Measurements from ENCODE around the gene PHC1. TPM values are rescaled to one million over a fixed set of nuclear protein-coding genes. Genes with fewer than 3 reads are reported as not detected.

Gene PHC1
- polyA plus RNA-seq, 4 donors = 66.2 to 91.7 (median 85.4) TPM

GRCh38 chr12:8948701-8949341, 34.5 kb downstream of the PHC1 start:
- DNase-seq (ENCODE audit: low read depth in 4 of 4, low spot score in 3 of 4) = peak in 2 of 4 donors; percentile 1 to 7

- peak; percentile 88 to 91 (median 90) for DNase-seq (ENCODE audit: low read depth in 4 of 4, low spot score in 3 of 4)
Measured at GRCh38 chr12:8949342-8950220, 35.3 kb downstream of the PHC1 start, which contains the start of gene M6PR. Gene M6PR, minus strand, starts transcription at chr12:8949645. Its CDS starts 3,241 bp downstream, at chr12:8946404.

GRCh38 chr12:8950221-8950527, 35.9 kb downstream of the PHC1 start:
- DNase-seq (ENCODE audit: low read depth in 4 of 4, low spot score in 3 of 4) = peak in 1 of 4 donors; percentile 48

- DNase-seq (ENCODE audit: low read depth in 4 of 4, low spot score in 3 of 4) = no peak
Measured at GRCh38 chr12:8950702-8951478, 36.6 kb downstream of the PHC1 start.

- no peak for DNase-seq (ENCODE audit: low read depth in 4 of 4, low spot score in 3 of 4)
Measured at GRCh38 chr12:8951744-8952143, 37.4 kb downstream of the PHC1 start.

- no peak for DNase-seq (ENCODE audit: low read depth in 4 of 4, low spot score in 3 of 4)
Measured at GRCh38 chr12:8953773-8954402, 39.6 kb downstream of the PHC1 start.

- no peak for DNase-seq (ENCODE audit: low read depth in 4 of 4, low spot score in 3 of 4)
Measured at GRCh38 chr12:8956073-8956472, 41.8 kb downstream of the PHC1 start.

- DNase-seq (ENCODE audit: low read depth in 4 of 4, low spot score in 3 of 4) = no peak
Measured at GRCh38 chr12:8956772-8957171, 42.5 kb downstream of the PHC1 start.

GRCh38 chr12:8957561-8957960, 43.3 kb downstream of the PHC1 start:
- DNase-seq (ENCODE audit: low read depth in 4 of 4, low spot score in 3 of 4) = no peak

GRCh38 chr12:8958066-8958465, 43.8 kb downstream of the PHC1 start:
- no peak for DNase-seq (ENCODE audit: low read depth in 4 of 4, low spot score in 3 of 4)

GRCh38 chr12:8960176-8960575, 45.9 kb downstream of the PHC1 start:
- no peak for DNase-seq (ENCODE audit: low read depth in 4 of 4, low spot score in 3 of 4)

GRCh38 chr12:8968761-8969160, 54.5 kb downstream of the PHC1 start:
- DNase-seq (ENCODE audit: low read depth in 4 of 4, low spot score in 3 of 4) = no peak

- no peak for DNase-seq (ENCODE audit: low read depth in 4 of 4, low spot score in 3 of 4)
Measured at GRCh38 chr12:8969861-8970411, 55.6 kb downstream of the PHC1 start.

GRCh38 chr12:8970432-8970831, 56.1 kb downstream of the PHC1 start:
- no peak for DNase-seq (ENCODE audit: low read depth in 4 of 4, low spot score in 3 of 4)

- DNase-seq (ENCODE audit: low read depth in 4 of 4, low spot score in 3 of 4) = no peak
Measured at GRCh38 chr12:8980137-8980536, 65.8 kb downstream of the PHC1 start.

- no peak for DNase-seq (ENCODE audit: low read depth in 4 of 4, low spot score in 3 of 4)
Measured at GRCh38 chr12:8985213-8985754, 71.0 kb downstream of the PHC1 start.

- no peak for DNase-seq (ENCODE audit: low read depth in 4 of 4, low spot score in 3 of 4)
Measured at GRCh38 chr12:8987163-8987562, 72.9 kb downstream of the PHC1 start.

- DNase-seq (ENCODE audit: low read depth in 4 of 4, low spot score in 3 of 4) = no peak
Measured at GRCh38 chr12:8987685-8988084, 73.4 kb downstream of the PHC1 start.

- no peak for DNase-seq (ENCODE audit: low read depth in 4 of 4, low spot score in 3 of 4)
Measured at GRCh38 chr12:8989413-8989812, 75.1 kb downstream of the PHC1 start, which contains the start of gene KLRG1. Gene KLRG1, plus strand, starts transcription at chr12:8989546. Its CDS starts 90 bp downstream, at chr12:8989636.

Data from right renal pelvis (tissue), 4 donors.